Neural crest cell (in vitro differentiated cells): ENCODE measurements around the gene TRABD2B. TPM values are rescaled to one million over a fixed set of nuclear protein-coding genes. Genes with fewer than 3 reads are reported as not detected.

ENCODE experiments used
- DNase-seq: peaks from one replicate; pipeline ENCODE4 v3.0.0; 2021; ENCODE audit warnings: low read depth, mixed read lengths, low spot score
- H3K27ac Mint-ChIP-seq: one replicate; pipeline ENCODE4 v1.8.0; 2021; ENCODE audit warnings: mild to moderate bottlenecking, mixed read lengths; ENCODE audit not compliant: unreplicated experiment
- H3K27me3 Mint-ChIP-seq: 2 replicates; pipeline ENCODE4 v1.8.0; 2021; ENCODE audit warnings: low read depth, mild to moderate bottlenecking, mixed read lengths
- H3K36me3 Mint-ChIP-seq: 2 replicates; pipeline ENCODE4 v1.8.0; 2021; ENCODE audit warnings: low read depth, mild to moderate bottlenecking, mixed read lengths
- H3K4me1 Mint-ChIP-seq: 2 replicates; pipeline ENCODE4 v1.8.0; 2021; ENCODE audit warnings: mixed read lengths
- H3K4me3 Mint-ChIP-seq: one replicate; pipeline ENCODE4 v1.8.0; 2021; ENCODE audit warnings: mild to moderate bottlenecking, mixed read lengths
- H3K9me3 Mint-ChIP-seq: 2 replicates; pipeline ENCODE4 v1.8.0; 2021; ENCODE audit warnings: mixed read lengths
- total RNA-seq: library from RNA; stranded (reverse); gene quantifications from 2 replicates; pipeline ENCODE4 v1.2.1, GENCODE V29; 2021
- TF ChIP-seq, protein P1 (sequence below): fragments of 200-600 bp; sonication (generic); conservative IDR thresholded peaks from 2 replicates; pipeline ENCODE4 v1.5.0; 2021; ENCODE audit warnings: antibody characterized with exemption, mild to moderate bottlenecking

TRABD2B gene
- total RNA-seq, 1 donor from 2014 or later, result 0.49 TPM

DNA sequence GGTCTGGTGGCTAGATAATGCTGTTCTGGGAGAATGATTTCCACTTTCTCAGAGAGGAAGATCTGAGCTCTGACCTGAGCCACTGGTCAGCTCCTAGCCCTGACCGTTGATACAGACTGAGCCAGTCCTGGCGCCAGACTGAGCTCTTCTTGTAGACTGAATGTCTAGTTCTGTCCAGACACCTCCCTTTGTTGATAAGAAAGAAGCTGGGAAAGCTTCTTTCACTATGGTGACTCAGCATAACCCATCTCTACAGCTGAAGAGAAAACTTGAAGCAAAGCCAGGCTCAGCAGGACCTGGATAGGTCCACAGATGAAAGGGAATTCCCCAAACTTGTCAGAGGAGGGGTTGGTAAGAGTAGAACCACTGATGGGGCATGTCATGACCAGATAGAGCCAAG, 9.9 kb upstream of the TRABD2B start:
- no peak for DNase-seq
- Mint-ChIP-seq H3K4me3 (no peak overlapping the region), H3K4me1 (no peaks in the 10 kb centered on the region), H3K27ac (no peak overlapping the region), H3K36me3 (no peaks in the 10 kb centered on the region), H3K9me3 (no peaks in the 10 kb centered on the region), H3K27me3 (peaks cover 15% of the 10 kb centered on the region)
- TF ChIP-seq, protein P1, sequence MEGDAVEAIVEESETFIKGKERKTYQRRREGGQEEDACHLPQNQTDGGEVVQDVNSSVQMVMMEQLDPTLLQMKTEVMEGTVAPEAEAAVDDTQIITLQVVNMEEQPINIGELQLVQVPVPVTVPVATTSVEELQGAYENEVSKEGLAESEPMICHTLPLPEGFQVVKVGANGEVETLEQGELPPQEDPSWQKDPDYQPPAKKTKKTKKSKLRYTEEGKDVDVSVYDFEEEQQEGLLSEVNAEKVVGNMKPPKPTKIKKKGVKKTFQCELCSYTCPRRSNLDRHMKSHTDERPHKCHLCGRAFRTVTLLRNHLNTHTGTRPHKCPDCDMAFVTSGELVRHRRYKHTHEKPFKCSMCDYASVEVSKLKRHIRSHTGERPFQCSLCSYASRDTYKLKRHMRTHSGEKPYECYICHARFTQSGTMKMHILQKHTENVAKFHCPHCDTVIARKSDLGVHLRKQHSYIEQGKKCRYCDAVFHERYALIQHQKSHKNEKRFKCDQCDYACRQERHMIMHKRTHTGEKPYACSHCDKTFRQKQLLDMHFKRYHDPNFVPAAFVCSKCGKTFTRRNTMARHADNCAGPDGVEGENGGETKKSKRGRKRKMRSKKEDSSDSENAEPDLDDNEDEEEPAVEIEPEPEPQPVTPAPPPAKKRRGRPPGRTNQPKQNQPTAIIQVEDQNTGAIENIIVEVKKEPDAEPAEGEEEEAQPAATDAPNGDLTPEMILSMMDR, result no peak

DNA sequence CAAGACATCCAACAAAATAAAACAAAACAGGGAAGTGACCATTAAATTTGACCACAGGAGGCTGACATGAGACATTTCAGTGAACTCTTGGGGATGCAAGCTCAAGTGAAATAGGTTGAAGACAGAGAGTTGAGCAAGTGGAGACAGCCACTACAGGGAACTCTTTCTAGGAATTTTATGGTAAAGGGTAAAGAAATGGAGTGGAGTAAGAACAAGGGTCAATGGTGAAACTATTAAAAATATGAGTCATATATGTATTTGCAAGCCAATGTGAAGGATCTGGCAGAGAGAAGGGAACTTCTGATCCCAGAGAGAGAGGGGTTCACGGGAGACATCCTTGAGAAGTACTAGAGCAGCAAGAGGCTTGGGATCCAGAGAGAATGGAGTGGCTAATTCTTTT, 9.1 kb upstream of the TRABD2B start:
- Mint-ChIP-seq H3K27ac (no peak overlapping the region), H3K27me3 (peaks cover 12% of the 10 kb centered on the region), H3K9me3 (no peaks in the 10 kb centered on the region), H3K4me3 (no peak overlapping the region), H3K4me1 (peaks cover 5% of the 10 kb centered on the region), H3K36me3 (no peaks in the 10 kb centered on the region)
- DNase-seq, result no peak
- TF ChIP-seq, protein P1, result no peak

DNA sequence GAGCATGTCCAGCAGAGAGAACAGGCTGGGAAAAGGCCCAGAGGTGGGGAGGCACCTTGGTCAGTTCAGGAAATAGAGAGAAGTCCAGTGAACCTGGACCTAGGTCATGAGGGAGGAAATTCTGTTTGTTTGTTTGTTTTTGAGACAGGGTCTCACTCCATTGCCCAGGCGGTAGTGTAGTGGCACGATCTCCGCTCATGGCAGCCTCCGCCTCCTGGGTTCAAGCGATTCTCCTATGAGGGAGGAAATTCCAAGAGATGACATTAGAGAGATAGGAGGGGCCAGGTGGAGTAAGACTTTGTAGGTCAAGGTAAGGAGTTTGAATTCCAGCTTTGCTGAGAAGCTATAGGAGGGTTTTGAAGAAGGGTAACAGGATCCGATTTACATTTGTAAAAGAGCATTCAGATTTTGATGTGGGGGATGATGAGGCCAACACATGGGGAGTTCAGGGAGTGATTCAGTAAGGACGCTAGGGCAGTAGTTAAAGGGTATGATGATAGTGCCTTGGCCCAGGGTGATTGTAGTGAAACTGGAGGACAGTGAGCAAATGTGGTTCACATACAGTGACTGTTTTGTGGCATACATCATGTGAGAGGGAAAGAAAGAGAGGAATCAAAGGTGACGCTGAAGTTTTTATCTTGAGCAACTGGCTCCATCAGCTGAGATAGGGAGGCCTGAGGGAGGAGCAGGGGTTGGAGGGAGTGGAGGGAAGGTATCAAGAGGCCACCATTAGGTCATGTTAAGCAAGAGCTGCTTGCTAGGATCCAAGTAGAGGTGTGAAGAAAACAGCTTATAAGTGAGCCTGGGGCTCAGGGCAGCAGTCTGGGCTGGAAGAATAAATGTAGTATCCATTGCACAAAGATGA, 8.3 kb upstream of the TRABD2B start:
- no peak overlapping the region for H3K4me3 Mint-ChIP-seq
- TF ChIP-seq, protein P1, result no peak
- H3K27me3 Mint-ChIP-seq, result peaks cover 11% of the 10 kb centered on the region
- no peaks in the 10 kb centered on the region for H3K9me3 Mint-ChIP-seq
- no peak overlapping the region for H3K27ac Mint-ChIP-seq
- DNase-seq, result no peak
- H3K4me1 Mint-ChIP-seq, result peaks cover 5% of the 10 kb centered on the region
- H3K36me3 Mint-ChIP-seq, result no peaks in the 10 kb centered on the region

DNA sequence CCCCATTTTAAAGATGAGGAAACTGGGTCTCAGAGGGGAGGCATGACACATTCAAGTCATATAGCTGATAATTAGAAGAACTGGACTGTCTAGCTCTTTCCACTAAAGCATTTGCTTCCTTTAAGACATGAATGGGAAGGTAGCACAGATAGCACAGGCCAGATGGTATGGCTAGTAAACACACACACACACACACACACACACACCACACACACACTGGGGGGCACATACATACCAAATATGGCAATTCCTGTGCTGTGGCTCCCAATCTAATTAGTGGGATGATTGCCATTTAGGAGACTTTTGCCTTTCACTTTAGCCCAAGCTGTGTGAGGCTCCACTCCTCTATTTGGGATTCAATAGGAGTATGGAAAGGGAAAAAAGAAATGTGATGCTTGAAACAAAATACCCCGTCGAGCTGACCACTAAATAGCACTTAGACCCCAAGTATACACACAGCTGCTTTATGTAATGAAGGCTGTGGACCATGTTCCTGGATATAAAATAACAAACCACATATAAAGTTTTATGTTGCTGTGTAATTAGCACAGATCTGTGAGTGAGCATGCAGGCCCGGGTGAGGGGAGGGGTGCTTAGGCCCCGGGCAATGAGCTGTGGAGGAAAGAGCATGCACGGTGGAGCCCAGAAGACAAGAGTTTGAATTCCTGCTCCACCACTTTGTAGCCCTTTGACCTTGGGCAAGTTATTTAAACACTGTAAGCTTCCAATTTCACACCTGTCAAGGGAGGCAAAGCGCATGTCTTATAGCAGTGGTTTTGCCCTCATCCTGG, 6.8 kb upstream of the TRABD2B start:
- no peaks in the 10 kb centered on the region for H3K9me3 Mint-ChIP-seq
- no peak for DNase-seq
- TF ChIP-seq, protein P1, result no peak
- H3K36me3 Mint-ChIP-seq, result no peaks in the 10 kb centered on the region
- H3K27me3 Mint-ChIP-seq, result peaks cover 22% of the 10 kb centered on the region
- H3K4me1 Mint-ChIP-seq, result peaks cover 5% of the 10 kb centered on the region
- H3K4me3 Mint-ChIP-seq, result no peak overlapping the region
- H3K27ac Mint-ChIP-seq, result no peak overlapping the region

DNA sequence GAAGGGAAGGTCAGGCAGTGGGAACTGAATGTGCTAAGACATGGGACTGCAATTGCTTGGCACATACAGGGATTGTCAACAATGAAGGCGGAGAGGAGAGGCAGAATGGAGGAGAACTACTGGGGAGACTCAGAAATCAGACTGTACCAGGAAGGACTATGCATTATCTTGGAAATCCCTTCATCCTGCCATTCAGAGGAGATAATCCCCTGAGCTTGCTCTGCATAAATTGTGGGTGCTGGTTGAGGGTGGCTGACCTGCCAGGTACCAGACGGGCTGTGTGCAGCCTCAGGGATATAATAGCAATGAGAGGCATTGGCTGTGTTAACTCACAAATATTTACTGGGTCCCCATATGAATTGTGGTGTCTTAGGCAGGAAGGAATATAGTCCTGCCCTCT, 5.0 kb upstream of the TRABD2B start:
- DNase-seq, result no peak
- Mint-ChIP-seq H3K27me3 (peaks cover 37% of the 10 kb centered on the region), H3K27ac (no peak overlapping the region), H3K4me3 (no peak overlapping the region), H3K9me3 (no peaks in the 10 kb centered on the region), H3K36me3 (no peaks in the 10 kb centered on the region), H3K4me1 (peaks cover 5% of the 10 kb centered on the region)
- TF ChIP-seq, protein P1, result no peak
